ENCODE data around the gene AQR. TPM values are rescaled to one million over a fixed set of nuclear protein-coding genes. Genes with fewer than 3 reads are reported as not detected.

AQR gene
- total RNA-seq, 1 donor from 2014 or later, result 36.8 TPM

DNA sequence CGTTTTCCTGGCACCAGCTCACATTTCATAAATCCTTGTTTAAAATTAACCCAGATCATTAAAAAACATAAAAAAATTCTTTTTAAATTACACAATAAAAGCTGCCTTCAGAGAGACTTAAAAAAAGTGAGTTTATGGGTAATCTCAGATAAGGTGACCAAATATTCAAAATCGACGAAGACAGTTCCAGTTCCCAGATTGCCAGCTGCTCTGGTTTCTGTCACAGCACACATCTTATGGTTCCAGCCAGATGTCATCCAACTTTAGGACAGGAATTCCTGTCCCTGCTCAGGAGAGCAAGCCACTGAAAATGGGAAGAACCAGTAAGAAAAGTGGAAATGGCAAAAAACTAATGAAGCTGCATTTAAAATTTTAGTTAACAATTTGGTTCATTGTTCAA lies 34.4 kb upstream of the AQR start:
- no peak for DNase-seq (ENCODE audit: low read depth, low spot score)
- Mint-ChIP-seq H3K4me3 (no peak overlapping the region), H3K9me3 (no peaks in the 10 kb centered on the region), H3K4me1 (peaks cover 4% of the 10 kb centered on the region), H3K27me3 (ENCODE audit: low read depth) (no peaks in the 10 kb centered on the region), H3K36me3 (ENCODE audit: low read depth) (no peaks in the 10 kb centered on the region), H3K27ac (ENCODE audit: unreplicated experiment) (no peak overlapping the region)
- TF ChIP-seq, protein P1, sequence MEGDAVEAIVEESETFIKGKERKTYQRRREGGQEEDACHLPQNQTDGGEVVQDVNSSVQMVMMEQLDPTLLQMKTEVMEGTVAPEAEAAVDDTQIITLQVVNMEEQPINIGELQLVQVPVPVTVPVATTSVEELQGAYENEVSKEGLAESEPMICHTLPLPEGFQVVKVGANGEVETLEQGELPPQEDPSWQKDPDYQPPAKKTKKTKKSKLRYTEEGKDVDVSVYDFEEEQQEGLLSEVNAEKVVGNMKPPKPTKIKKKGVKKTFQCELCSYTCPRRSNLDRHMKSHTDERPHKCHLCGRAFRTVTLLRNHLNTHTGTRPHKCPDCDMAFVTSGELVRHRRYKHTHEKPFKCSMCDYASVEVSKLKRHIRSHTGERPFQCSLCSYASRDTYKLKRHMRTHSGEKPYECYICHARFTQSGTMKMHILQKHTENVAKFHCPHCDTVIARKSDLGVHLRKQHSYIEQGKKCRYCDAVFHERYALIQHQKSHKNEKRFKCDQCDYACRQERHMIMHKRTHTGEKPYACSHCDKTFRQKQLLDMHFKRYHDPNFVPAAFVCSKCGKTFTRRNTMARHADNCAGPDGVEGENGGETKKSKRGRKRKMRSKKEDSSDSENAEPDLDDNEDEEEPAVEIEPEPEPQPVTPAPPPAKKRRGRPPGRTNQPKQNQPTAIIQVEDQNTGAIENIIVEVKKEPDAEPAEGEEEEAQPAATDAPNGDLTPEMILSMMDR (conservative IDR thresholded peaks at IDR 0.05), result no peak

DNA sequence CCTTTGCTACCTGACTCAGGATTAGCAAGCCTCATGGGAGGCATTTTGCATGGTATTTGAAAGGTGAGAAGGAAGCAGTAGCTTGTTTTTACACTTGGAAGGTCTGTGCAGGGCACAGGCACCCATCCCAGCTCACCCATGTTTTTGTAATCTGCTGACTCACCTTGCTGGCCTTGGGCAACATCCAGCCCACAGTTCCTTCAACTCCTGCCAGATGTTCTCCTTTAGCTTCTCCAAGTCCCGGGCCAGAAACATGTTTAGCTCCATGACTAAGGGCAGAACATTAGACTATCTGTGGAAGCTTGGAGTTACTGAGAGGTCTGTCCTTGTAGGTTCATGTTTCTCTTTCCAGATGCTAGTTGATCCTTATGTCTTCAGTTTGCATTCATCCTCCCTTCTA lies 31.0 kb upstream of the AQR start:
- no peak for DNase-seq (ENCODE audit: low read depth, low spot score)
- H3K36me3 Mint-ChIP-seq (ENCODE audit: low read depth), result no peaks in the 10 kb centered on the region
- no peaks in the 10 kb centered on the region for H3K27me3 Mint-ChIP-seq (ENCODE audit: low read depth)
- no peaks in the 10 kb centered on the region for H3K9me3 Mint-ChIP-seq
- H3K4me3 Mint-ChIP-seq, result no peak overlapping the region
- no peak overlapping the region for H3K27ac Mint-ChIP-seq (ENCODE audit: unreplicated experiment)
- TF ChIP-seq, protein P1 (conservative IDR thresholded peaks at IDR 0.05), result no peak
- no peaks in the 10 kb centered on the region for H3K4me1 Mint-ChIP-seq

DNA sequence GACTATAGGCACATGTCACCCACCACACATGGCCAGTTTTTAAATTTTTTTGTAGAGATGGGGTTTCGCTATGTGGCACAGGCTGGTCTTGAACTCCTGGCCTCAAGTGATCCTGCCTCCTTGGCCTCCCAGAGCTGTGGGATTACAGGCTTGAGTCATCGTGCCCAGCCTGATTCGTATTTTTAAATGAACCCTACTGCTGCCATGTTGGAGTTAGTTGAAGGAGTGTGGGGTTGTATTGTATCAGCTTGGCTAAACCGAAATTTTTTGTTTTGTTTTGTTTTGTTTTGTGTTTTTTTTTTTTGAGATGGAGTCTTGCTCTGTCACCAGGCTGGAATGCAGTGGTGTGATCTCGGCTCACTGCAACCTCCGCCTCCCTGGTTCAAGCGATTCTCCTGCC lies 30.4 kb upstream of the AQR start:
- H3K36me3 Mint-ChIP-seq (ENCODE audit: low read depth), result no peaks in the 10 kb centered on the region
- no peak for DNase-seq (ENCODE audit: low read depth, low spot score)
- H3K27ac Mint-ChIP-seq (ENCODE audit: unreplicated experiment), result no peak overlapping the region
- H3K4me1 Mint-ChIP-seq, result no peaks in the 10 kb centered on the region
- TF ChIP-seq, protein P1 (conservative IDR thresholded peaks at IDR 0.05), result no peak
- H3K4me3 Mint-ChIP-seq, result no peak overlapping the region
- peaks cover 3% of the 10 kb centered on the region for H3K27me3 Mint-ChIP-seq (ENCODE audit: low read depth)
- no peaks in the 10 kb centered on the region for H3K9me3 Mint-ChIP-seq

DNA sequence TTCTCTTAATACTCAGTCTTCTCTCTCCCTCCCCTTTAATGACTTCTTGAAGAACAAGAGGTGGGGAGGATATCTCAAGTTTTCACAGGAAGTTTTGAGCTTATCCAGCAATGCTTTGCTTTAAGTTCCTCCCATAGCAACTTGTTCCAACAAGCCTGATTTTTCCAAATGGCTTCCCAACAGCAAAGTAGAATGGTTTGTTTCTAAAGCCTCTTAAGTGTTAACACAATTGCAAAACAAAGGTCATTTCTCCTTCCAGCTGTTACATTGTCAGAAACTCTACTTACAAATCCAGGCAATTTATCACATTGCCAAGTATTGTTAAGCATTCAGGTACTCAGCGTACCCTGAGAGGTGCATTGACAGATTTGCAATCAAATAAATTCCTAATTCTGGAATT lies 25.4 kb upstream of the AQR start:
- Mint-ChIP-seq H3K36me3 (ENCODE audit: low read depth) (no peaks in the 10 kb centered on the region), H3K4me1 (no peaks in the 10 kb centered on the region), H3K9me3 (no peaks in the 10 kb centered on the region), H3K27ac (ENCODE audit: unreplicated experiment) (no peak overlapping the region), H3K27me3 (ENCODE audit: low read depth) (peaks cover 9% of the 10 kb centered on the region), H3K4me3 (no peak overlapping the region)
- DNase-seq (ENCODE audit: low read depth, low spot score), result no peak
- TF ChIP-seq, protein P1 (conservative IDR thresholded peaks at IDR 0.05), result no peak

- peaks cover 9% of the 10 kb centered on the region for H3K27me3 Mint-ChIP-seq (ENCODE audit: low read depth)
Observed at GRCh38 chr15:34993877-34994276, 24.3 kb upstream of the AQR start.

More at GRCh38 chr15:34993877-34994276, 24.3 kb upstream of the AQR start:
- no peaks in the 10 kb centered on the region for H3K9me3 Mint-ChIP-seq
- H3K4me3 Mint-ChIP-seq, result no peak overlapping the region
- no peak overlapping the region for H3K27ac Mint-ChIP-seq (ENCODE audit: unreplicated experiment)
- H3K4me1 Mint-ChIP-seq, result no peaks in the 10 kb centered on the region
- no peaks in the 10 kb centered on the region for H3K36me3 Mint-ChIP-seq (ENCODE audit: low read depth)
- DNase-seq (ENCODE audit: low read depth, low spot score), result no peak
- TF ChIP-seq, protein P1 (conservative IDR thresholded peaks at IDR 0.05), result no peak
